GM12878 (cell line): ENCODE measurements around the gene RASAL3.
A peak's percentile ranks its signal among the peaks of the same experiment; 100 is the strongest.

ENCODE experiments used
- ASH2L ChIP-seq: fragments of 300-600, 200-600 bp; sonication (generic); IDR thresholded peaks from 2 replicates; pipeline ENCODE4 v1.6.1; 2017; ENCODE audit warnings: low read depth, mild to moderate bottlenecking, borderline replicate concordance
- BRCA1 ChIP-seq: IDR thresholded peaks from 2 replicates; pipeline ENCODE4 v1.6.1; 2011; ENCODE audit warnings: low read depth, low read length, improper control_type of control experiment
- CBFB ChIP-seq: IDR thresholded peaks from 2 replicates; pipeline ENCODE4 v1.6.1; 2016; ENCODE audit warnings: antibody characterized with exemption, low read depth
- CHD4 ChIP-seq: fragments of 200-600 bp; sonication (generic); IDR thresholded peaks from 2 replicates; pipeline ENCODE4 v1.6.1; 2016; ENCODE audit warnings: mild to moderate bottlenecking
- ESRRA ChIP-seq: IDR thresholded peaks from 2 replicates; pipeline ENCODE4 v1.6.1; 2012; ENCODE audit warnings: mild to moderate bottlenecking, low read length, improper control_type of control experiment
- NFIC ChIP-seq: IDR thresholded peaks from 2 replicates; pipeline ENCODE4 v1.6.1; 2012; ENCODE audit warnings: low read depth, mild to moderate bottlenecking, inconsistent platforms, low read length, moderate library complexity
- NR2C2 ChIP-seq: IDR thresholded peaks from 2 replicates; pipeline ENCODE4 v1.6.1; 2011; ENCODE audit warnings: borderline replicate concordance, low read depth; ENCODE audit not compliant: control insufficient read depth, insufficient read length
- PAX8 ChIP-seq: fragments of 450-650 bp; IDR thresholded peaks from 2 replicates; pipeline ENCODE4 v1.6.1; 2017; ENCODE audit warnings: mild to moderate bottlenecking, moderate library complexity
- POLR2AphosphoS5 ChIP-seq: IDR thresholded peaks from 2 replicates; pipeline ENCODE4 v1.6.1; 2011; ENCODE audit warnings: mild to moderate bottlenecking, low read length, inconsistent platforms
- SMAD1 ChIP-seq: fragments of 450-650 bp; IDR thresholded peaks from 2 replicates; pipeline ENCODE4 v1.6.1; 2018; ENCODE audit warnings: mild to moderate bottlenecking, low read depth; ENCODE audit not compliant: partially characterized antibody
- TF ChIP-seq, protein P1 (sequence below), 3 experiments: IDR thresholded peaks in 2 of 3; conservative IDR thresholded peaks in 1 of 3; 2 replicates each; pipeline ENCODE4 v1.5.1; 2011; ENCODE audit warnings: low read depth in 3 of 3, low read length in 3 of 3, mild to moderate bottlenecking in 3 of 3, control low read depth in 2 of 3, moderate library complexity in 2 of 3, inconsistent platforms in 1 of 3, mixed read lengths in 1 of 3; ENCODE audit not compliant: control insufficient read depth in 2 of 3, insufficient read depth in 1 of 3; ENCODE audit errors: extremely low read depth in 1 of 3
- TF ChIP-seq, protein P2 (sequence below): IDR thresholded peaks from 2 replicates; pipeline ENCODE4 v1.6.1; 2012; ENCODE audit warnings: low read depth, low read length, improper control_type of control experiment

DNA sequence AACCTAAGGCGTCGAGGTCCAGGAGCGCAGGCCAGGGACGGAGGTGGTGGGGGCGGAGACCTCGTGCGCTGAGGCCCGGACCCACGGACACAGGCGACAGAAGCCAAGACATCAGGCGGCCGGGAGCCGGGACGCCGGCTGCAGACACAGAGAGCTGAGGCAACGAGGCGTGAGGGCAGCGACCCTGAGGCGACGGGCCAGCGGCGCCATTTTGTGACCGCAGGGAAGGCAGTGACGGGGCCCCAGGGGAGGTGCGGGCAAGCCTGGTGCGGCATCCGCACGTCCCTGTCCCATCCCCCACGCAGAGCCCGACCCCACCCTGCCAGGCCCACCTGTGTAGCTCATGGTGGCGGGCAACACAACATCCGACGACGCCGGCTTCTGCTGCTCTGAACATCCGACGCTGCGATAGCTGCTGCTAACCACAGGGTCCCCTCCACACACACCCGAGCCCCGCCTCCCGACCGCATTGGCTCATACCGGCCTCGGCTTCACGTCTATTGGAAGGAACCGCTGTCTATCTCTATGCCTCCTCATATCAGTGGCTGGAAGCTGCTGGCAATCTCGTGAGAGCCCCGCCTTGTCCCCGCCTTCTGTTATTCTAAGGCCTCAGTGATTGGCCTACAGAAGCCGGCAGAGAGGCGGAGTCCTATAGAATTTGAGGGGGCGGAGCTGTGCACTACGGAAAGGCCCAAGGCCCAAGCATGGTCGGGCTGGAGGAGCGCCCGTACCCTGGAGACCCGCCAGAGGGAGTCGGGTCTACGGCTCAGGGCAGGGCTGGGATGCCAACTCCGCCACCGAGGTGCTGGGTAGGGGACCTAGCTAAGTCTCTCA lies 45.5 kb downstream of the RASAL3 start, which contains the start of gene AKAP8L:
- TF ChIP-seq ESRRA: no peak; the same call in 1 of the 2 replicates
- TF ChIP-seq PAX8: no peak
- no peak for TF ChIP-seq NR2C2
- TF ChIP-seq, protein P1, sequence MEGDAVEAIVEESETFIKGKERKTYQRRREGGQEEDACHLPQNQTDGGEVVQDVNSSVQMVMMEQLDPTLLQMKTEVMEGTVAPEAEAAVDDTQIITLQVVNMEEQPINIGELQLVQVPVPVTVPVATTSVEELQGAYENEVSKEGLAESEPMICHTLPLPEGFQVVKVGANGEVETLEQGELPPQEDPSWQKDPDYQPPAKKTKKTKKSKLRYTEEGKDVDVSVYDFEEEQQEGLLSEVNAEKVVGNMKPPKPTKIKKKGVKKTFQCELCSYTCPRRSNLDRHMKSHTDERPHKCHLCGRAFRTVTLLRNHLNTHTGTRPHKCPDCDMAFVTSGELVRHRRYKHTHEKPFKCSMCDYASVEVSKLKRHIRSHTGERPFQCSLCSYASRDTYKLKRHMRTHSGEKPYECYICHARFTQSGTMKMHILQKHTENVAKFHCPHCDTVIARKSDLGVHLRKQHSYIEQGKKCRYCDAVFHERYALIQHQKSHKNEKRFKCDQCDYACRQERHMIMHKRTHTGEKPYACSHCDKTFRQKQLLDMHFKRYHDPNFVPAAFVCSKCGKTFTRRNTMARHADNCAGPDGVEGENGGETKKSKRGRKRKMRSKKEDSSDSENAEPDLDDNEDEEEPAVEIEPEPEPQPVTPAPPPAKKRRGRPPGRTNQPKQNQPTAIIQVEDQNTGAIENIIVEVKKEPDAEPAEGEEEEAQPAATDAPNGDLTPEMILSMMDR (IDR thresholded peaks at IDR 0.05 in 2 of 3, conservative IDR thresholded peaks at IDR 0.05 in 1 of 3; ENCODE audit: control insufficient read depth in 2 of 3, extremely low read depth in 1 of 3, insufficient read depth in 1 of 3, low read depth in 3 of 3, low read length in 3 of 3): peak; percentile 87 to 93 (median 89)
- no peak for TF ChIP-seq CHD4
- no peak for TF ChIP-seq ASH2L
- TF ChIP-seq BRCA1: no peak
- peak; percentile 98 for TF ChIP-seq POLR2AphosphoS5
- no peak for TF ChIP-seq SMAD1
- TF ChIP-seq NFIC: no peak
- TF ChIP-seq CBFB: peak; percentile 88
- TF ChIP-seq, protein P2, sequence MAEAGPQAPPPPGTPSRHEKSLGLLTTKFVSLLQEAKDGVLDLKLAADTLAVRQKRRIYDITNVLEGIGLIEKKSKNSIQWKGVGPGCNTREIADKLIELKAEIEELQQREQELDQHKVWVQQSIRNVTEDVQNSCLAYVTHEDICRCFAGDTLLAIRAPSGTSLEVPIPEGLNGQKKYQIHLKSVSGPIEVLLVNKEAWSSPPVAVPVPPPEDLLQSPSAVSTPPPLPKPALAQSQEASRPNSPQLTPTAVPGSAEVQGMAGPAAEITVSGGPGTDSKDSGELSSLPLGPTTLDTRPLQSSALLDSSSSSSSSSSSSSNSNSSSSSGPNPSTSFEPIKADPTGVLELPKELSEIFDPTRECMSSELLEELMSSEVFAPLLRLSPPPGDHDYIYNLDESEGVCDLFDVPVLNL: peak; percentile 9; the same call in 1 of the 2 replicates
